Dermis microvascular lymphatic vessel endothelial cell (primary cell): Measurements from ENCODE around the gene SLC17A9. TPM values are rescaled to one million over a fixed set of nuclear protein-coding genes. Genes with fewer than 3 reads are reported as not detected.
"Not testable (repeated sequence)": the region's sequence is repeated elsewhere in the genome, so short reads cannot be mapped to it uniquely, and the experiment has no call there.

Source experiments
- DNase-seq, 2 donors: peaks; one replicate each; pipeline versions ENCODE4 v3.0.0 to v3.0.0-alpha.2; 2010; ENCODE audit warnings: low read depth in 2 of 2
- total RNA-seq: library from RNA; depleted of rRNA; stranded (reverse); fragments of >200 nt; gene quantifications from 2 replicates; pipeline ENCODE4 v1.2.1, GENCODE V29; 2014

Gene SLC17A9
- total RNA-seq, 1 donor from 2014 or later: 5.4 TPM

GRCh38 chr20:62955519-62956386, 3.2 kb downstream of the SLC17A9 start:
- DNase-seq: no peak

- DNase-seq: no peak
Measured at GRCh38 chr20:62956387-62957135, 4.1 kb downstream of the SLC17A9 start.

- no peak for DNase-seq
Measured at GRCh38 chr20:62957136-62958117, 4.9 kb downstream of the SLC17A9 start.

GRCh38 chr20:62958388-62959100, 6.0 kb downstream of the SLC17A9 start:
- DNase-seq: no peak

- no peak for DNase-seq
Measured at GRCh38 chr20:62959101-62959971, 6.8 kb downstream of the SLC17A9 start.

- no peak for DNase-seq
Measured at GRCh38 chr20:62959998-62960436, 7.5 kb downstream of the SLC17A9 start.

- DNase-seq: not testable (repeated sequence)
Measured at GRCh38 chr20:62960446-62961309, 8.2 kb downstream of the SLC17A9 start.

- DNase-seq: no peak
Measured at GRCh38 chr20:62961310-62961783, 8.8 kb downstream of the SLC17A9 start.

GRCh38 chr20:62961799-62962198, 9.3 kb downstream of the SLC17A9 start:
- DNase-seq: no peak

GRCh38 chr20:62962221-62962879, 9.8 kb downstream of the SLC17A9 start:
- no peak for DNase-seq

GRCh38 chr20:62962891-62963613, 10.5 kb downstream of the SLC17A9 start:
- DNase-seq: no peak

- no peak for DNase-seq
Measured at GRCh38 chr20:62963614-62964397, 11.3 kb downstream of the SLC17A9 start.

GRCh38 chr20:62964700-62965099, 12.2 kb downstream of the SLC17A9 start:
- DNase-seq: no peak

GRCh38 chr20:62965363-62965771, 12.9 kb downstream of the SLC17A9 start:
- no peak for DNase-seq

- DNase-seq: no peak
Measured at GRCh38 chr20:62966212-62967148, 14.0 kb downstream of the SLC17A9 start.

GRCh38 chr20:62967149-62967501, 14.6 kb downstream of the SLC17A9 start:
- no peak for DNase-seq
